ENCODE results near the gene UFD1. TPM values are rescaled to one million over a fixed set of nuclear protein-coding genes. Genes with fewer than 3 reads are reported as not detected.

The UFD1 gene
- total and polyA plus RNA-seq, 9 of the 15 experiments (the other 6 are each of a cell fraction or from before 2014, with no cell fraction given) = 238 to 645 (median 363) TPM

DNA sequence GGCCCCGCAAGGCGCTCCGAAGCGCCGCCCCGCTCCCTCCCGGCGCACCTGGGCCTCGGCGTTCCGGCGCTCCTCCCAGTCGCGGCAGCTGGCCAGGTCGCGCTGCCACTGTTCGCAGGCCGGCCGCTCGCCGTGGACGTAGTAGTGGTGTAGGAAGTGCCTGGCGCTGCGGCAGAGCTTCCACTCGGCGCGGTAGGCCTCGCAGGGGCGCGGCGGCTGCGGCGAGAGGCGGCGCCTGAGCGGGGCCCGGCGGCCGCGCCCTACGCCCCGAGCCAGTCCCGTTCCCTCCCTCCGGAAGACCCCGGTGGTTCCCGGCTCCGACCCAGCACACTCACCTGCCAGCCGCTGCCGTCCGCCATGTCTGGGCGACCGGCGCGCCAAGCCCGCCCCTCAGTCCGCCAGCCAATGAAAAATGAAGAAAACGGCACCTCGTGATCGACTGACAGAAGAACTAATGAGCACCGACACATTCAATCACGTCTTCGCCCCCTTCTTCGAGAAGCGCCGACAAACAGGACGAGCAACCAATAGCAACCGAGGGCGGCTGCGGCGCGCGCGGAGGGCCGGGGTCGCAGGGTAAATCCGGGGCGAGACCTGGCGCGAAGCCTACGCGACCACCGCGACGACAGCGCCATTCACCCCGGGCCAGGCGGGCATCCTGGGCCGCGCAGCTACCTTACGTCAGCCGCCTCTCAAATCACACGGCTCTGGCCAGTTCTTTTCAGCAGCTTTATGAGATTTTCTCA is 31.5 kb downstream of the UFD1 start, which contains the start of gene C22orf39 (continued):
- TF ChIP-seq MEF2A (IDR thresholded peaks at IDR 0.05; ENCODE audit: control insufficient read depth, low read depth, low read length) = no peak
- no peak for TF ChIP-seq ZC3H11A (IDR thresholded peaks at IDR 0.05; ENCODE audit: low read depth, low read length)
- TF ChIP-seq HIVEP1 (CRISPR knock-in tag; IDR thresholded peaks at IDR 0.05) = 0 out of 2 replicates have a peak, but pooled peaks have one; percentile 16
- TF ChIP-seq LARP7 (IDR thresholded peaks at IDR 0.05) = peak; percentile 7; the same call in 1 of the 2 replicates
- TF ChIP-seq CHD4 (IDR thresholded peaks at IDR 0.05; ENCODE audit: insufficient read depth, insufficient replicate concordance, low read depth, low read length, poor library complexity, severe bottlenecking) = peak; percentile 68
- TF ChIP-seq, protein P1, sequence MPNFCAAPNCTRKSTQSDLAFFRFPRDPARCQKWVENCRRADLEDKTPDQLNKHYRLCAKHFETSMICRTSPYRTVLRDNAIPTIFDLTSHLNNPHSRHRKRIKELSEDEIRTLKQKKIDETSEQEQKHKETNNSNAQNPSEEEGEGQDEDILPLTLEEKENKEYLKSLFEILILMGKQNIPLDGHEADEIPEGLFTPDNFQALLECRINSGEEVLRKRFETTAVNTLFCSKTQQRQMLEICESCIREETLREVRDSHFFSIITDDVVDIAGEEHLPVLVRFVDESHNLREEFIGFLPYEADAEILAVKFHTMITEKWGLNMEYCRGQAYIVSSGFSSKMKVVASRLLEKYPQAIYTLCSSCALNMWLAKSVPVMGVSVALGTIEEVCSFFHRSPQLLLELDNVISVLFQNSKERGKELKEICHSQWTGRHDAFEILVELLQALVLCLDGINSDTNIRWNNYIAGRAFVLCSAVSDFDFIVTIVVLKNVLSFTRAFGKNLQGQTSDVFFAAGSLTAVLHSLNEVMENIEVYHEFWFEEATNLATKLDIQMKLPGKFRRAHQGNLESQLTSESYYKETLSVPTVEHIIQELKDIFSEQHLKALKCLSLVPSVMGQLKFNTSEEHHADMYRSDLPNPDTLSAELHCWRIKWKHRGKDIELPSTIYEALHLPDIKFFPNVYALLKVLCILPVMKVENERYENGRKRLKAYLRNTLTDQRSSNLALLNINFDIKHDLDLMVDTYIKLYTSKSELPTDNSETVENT (CRISPR knock-in tag; IDR thresholded peaks at IDR 0.05) = peak; percentile 98
- TF ChIP-seq, protein P2, sequence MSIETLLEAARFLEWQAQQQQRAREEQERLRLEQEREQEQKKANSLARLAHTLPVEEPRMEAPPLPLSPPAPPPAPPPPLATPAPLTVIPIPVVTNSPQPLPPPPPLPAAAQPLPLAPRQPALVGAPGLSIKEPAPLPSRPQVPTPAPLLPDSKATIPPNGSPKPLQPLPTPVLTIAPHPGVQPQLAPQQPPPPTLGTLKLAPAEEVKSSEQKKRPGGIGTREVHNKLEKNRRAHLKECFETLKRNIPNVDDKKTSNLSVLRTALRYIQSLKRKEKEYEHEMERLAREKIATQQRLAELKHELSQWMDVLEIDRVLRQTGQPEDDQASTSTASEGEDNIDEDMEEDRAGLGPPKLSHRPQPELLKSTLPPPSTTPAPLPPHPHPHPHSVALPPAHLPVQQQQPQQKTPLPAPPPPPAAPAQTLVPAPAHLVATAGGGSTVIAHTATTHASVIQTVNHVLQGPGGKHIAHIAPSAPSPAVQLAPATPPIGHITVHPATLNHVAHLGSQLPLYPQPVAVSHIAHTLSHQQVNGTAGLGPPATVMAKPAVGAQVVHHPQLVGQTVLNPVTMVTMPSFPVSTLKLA (conservative IDR thresholded peaks at IDR 0.05) = no peak
- TF ChIP-seq NR4A1 (CRISPR knock-in tag; IDR thresholded peaks at IDR 0.05) = peak; percentile 85
- no peak for TF ChIP-seq NR4A1 (tag; IDR thresholded peaks at IDR 0.05)
- TF ChIP-seq ZNF347 (CRISPR knock-in tag; IDR thresholded peaks at IDR 0.05; ENCODE audit: low read depth) = no peak
- TF ChIP-seq DDX20 (tag; IDR thresholded peaks at IDR 0.05; ENCODE audit: low read depth) = no peak
- no peak for TF ChIP-seq NCOA6 (IDR thresholded peaks at IDR 0.05)
- TF ChIP-seq RBM25 (IDR thresholded peaks at IDR 0.05; ENCODE audit: low read depth, low read length, severe bottlenecking) = peak; percentile 100
- no peak for TF ChIP-seq SRSF9 (IDR thresholded peaks at IDR 0.05; ENCODE audit: borderline replicate concordance, low read depth, low read length)
- TF ChIP-seq, protein P3, sequence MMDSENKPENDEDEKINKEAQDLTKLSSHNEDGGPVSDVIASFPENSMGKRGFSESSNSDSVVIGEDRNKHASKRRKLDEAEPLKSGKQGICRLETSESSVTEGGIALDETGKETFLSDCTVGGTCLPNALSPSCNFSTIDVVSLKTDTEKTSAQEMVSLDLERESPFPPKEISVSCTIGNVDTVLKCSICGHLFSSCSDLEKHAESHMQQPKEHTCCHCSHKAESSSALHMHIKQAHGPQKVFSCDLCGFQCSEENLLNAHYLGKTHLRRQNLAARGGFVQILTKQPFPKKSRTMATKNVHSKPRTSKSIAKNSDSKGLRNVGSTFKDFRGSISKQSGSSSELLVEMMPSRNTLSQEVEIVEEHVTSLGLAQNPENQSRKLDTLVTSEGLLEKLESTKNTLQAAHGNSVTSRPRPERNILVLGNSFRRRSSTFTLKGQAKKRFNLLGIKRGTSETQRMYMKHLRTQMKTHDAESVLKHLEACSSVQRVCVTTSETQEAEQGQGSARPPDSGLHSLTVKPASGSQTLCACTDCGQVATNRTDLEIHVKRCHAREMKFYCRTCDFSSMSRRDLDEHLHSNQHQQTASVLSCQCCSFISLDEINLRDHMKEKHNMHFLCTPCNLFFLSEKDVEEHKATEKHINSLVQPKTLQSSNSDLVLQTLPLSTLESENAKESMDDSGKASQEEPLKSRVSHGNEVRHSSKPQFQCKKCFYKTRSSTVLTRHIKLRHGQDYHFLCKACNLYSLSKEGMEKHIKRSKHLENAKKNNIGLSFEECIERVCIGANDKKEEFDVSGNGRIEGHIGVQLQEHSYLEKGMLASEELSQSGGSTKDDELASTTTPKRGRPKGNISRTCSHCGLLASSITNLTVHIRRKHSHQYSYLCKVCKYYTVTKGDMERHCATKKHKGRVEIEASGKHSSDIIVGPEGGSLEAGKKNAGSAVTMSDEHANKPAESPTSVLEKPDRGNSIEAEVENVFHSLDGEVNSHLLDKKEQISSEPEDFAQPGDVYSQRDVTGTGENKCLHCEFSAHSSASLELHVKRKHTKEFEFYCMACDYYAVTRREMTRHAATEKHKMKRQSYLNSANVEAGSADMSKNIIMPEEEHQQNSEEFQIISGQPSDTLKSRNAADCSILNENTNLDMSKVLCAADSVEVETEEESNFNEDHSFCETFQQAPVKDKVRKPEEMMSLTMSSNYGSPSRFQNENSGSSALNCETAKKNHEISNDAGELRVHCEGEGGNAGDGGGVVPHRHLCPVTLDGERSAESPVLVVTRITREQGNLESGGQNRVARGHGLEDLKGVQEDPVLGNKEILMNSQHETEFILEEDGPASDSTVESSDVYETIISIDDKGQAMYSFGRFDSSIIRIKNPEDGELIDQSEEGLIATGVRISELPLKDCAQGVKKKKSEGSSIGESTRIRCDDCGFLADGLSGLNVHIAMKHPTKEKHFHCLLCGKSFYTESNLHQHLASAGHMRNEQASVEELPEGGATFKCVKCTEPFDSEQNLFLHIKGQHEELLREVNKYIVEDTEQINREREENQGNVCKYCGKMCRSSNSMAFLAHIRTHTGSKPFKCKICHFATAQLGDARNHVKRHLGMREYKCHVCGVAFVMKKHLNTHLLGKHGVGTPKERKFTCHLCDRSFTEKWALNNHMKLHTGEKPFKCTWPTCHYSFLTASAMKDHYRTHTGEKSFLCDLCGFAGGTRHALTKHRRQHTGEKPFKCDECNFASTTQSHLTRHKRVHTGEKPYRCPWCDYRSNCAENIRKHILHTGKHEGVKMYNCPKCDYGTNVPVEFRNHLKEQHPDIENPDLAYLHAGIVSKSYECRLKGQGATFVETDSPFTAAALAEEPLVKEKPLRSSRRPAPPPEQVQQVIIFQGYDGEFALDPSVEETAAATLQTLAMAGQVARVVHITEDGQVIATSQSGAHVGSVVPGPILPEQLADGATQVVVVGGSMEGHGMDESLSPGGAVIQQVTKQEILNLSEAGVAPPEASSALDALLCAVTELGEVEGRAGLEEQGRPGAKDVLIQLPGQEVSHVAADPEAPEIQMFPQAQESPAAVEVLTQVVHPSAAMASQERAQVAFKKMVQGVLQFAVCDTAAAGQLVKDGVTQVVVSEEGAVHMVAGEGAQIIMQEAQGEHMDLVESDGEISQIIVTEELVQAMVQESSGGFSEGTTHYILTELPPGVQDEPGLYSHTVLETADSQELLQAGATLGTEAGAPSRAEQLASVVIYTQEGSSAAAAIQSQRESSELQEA (IDR thresholded peaks at IDR 0.05; ENCODE audit: low read depth) = no peak
- no peak for TF ChIP-seq MCM2 (IDR thresholded peaks at IDR 0.05; ENCODE audit: low read depth)
